ENCODE measurements around the gene KIAA0825.

KIAA0825 gene

DNA sequence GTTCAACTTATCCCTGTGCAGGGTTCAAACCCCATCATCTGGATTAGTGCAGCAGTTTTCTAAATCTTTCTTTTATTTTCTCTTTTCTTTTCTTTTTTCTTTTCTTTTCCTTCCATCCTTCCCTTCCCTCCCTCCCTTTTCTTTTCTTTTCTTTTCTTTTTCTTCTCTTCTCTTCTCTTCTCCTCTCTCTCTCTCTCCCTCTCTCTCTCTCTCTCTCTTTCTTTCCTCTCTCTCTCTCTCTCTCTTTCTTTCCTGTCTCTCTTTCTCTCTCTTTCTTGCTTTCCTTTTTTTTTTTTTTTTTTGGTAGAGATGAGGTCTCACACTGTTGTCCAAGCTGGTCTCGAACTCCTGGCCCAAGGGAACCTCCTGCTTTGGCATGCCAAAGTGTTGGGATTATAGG, 53.6 kb downstream of the KIAA0825 start:
- DNase-seq = no peak
- Histone ChIP-seq H4K20me1 (ENCODE audit: insufficient read depth, low read length) (no peaks in the 10 kb centered on the region), H3K4me2 (ENCODE audit: insufficient read depth, low read length) (no peak overlapping the region), H3K9me3 (ENCODE audit: insufficient read depth, low read length, severe bottlenecking) (no peaks in the 10 kb centered on the region), H3K79me2 (ENCODE audit: insufficient read depth, low read length) (no peaks in the 10 kb centered on the region), H3K36me3 (ENCODE audit: insufficient read depth, low read length) (no peaks in the 10 kb centered on the region), H3K4me3 (ENCODE audit: low read depth in 1 of 2, low read length in 2 of 2) (no peak overlapping the region), H3K27ac (ENCODE audit: low read length) (no peak overlapping the region), H3K9ac (ENCODE audit: low read depth, low read length) (no peak overlapping the region), H3K27me3 (ENCODE audit: insufficient read depth, low read length, poor library complexity) (no peaks in the 10 kb centered on the region), H2AFZ (ENCODE audit: low read depth, low read length) (no peak overlapping the region), H3K4me1 (ENCODE audit: insufficient read depth, low read length) (no peaks in the 10 kb centered on the region)
- no peak for TF ChIP-seq EZH2 (IDR thresholded peaks at IDR 0.05; ENCODE audit: borderline replicate concordance, low read depth, low read length, severe bottlenecking)
- no peak for TF ChIP-seq CTCF (IDR thresholded peaks at IDR 0.05; ENCODE audit: borderline replicate concordance, extremely low read depth, low read length, poor library complexity, severe bottlenecking)
- no peak for ATAC-seq (ENCODE audit: insufficient read depth, low read depth)

GRCh38 chr5:94562327-94562971, 56.0 kb downstream of the KIAA0825 start:
- no peaks in the 10 kb centered on the region for H4K20me1 ChIP-seq (ENCODE audit: insufficient read depth, low read length)
- no peak overlapping the region for H3K4me2 ChIP-seq (ENCODE audit: insufficient read depth, low read length)
- no peak overlapping the region for H2AFZ ChIP-seq (ENCODE audit: low read depth, low read length)
- DNase-seq (no peak), ATAC-seq (ENCODE audit: insufficient read depth, low read depth) (no peak)
- H3K27ac ChIP-seq (ENCODE audit: low read length) = no peak overlapping the region
- no peak for TF ChIP-seq EZH2 (IDR thresholded peaks at IDR 0.05; ENCODE audit: borderline replicate concordance, low read depth, low read length, severe bottlenecking)
- no peak for TF ChIP-seq CTCF (IDR thresholded peaks at IDR 0.05; ENCODE audit: borderline replicate concordance, extremely low read depth, low read length, poor library complexity, severe bottlenecking)
- no peaks in the 10 kb centered on the region for H3K4me1 ChIP-seq (ENCODE audit: insufficient read depth, low read length)
- H3K9me3 ChIP-seq (ENCODE audit: insufficient read depth, low read length, severe bottlenecking) = no peaks in the 10 kb centered on the region
- H3K27me3 ChIP-seq (ENCODE audit: insufficient read depth, low read length, poor library complexity) = no peaks in the 10 kb centered on the region
- H3K4me3 ChIP-seq (ENCODE audit: low read depth in 1 of 2, low read length in 2 of 2) = no peak overlapping the region
- no peaks in the 10 kb centered on the region for H3K79me2 ChIP-seq (ENCODE audit: insufficient read depth, low read length)
- no peaks in the 10 kb centered on the region for H3K36me3 ChIP-seq (ENCODE audit: insufficient read depth, low read length)
- H3K9ac ChIP-seq (ENCODE audit: low read depth, low read length) = no peak overlapping the region

GRCh38 chr5:94558028-94558427, 60.4 kb downstream of the KIAA0825 start:
- Histone ChIP-seq H3K9ac (ENCODE audit: low read depth, low read length) (no peak overlapping the region), H3K27ac (ENCODE audit: low read length) (no peak overlapping the region), H4K20me1 (ENCODE audit: insufficient read depth, low read length) (no peaks in the 10 kb centered on the region), H3K79me2 (ENCODE audit: insufficient read depth, low read length) (no peaks in the 10 kb centered on the region), H3K9me3 (ENCODE audit: insufficient read depth, low read length, severe bottlenecking) (no peaks in the 10 kb centered on the region), H3K36me3 (ENCODE audit: insufficient read depth, low read length) (no peaks in the 10 kb centered on the region), H3K27me3 (ENCODE audit: insufficient read depth, low read length, poor library complexity) (no peaks in the 10 kb centered on the region), H2AFZ (ENCODE audit: low read depth, low read length) (no peak overlapping the region), H3K4me1 (ENCODE audit: insufficient read depth, low read length) (no peaks in the 10 kb centered on the region), H3K4me2 (ENCODE audit: insufficient read depth, low read length) (no peak overlapping the region), H3K4me3 (ENCODE audit: low read depth in 1 of 2, low read length in 2 of 2) (no peak overlapping the region)
- TF ChIP-seq EZH2 (IDR thresholded peaks at IDR 0.05; ENCODE audit: borderline replicate concordance, low read depth, low read length, severe bottlenecking) (no peak), CTCF (IDR thresholded peaks at IDR 0.05; ENCODE audit: borderline replicate concordance, extremely low read depth, low read length, poor library complexity, severe bottlenecking) (no peak)
- DNase-seq (no peak), ATAC-seq (ENCODE audit: insufficient read depth, low read depth) (no peak)
